Esophagus squamous epithelium (tissue), 4 donors: ENCODE measurements around the gene ALOXE3.

ENCODE experiments used
- CTCF ChIP-seq, 6 experiments: fragments of 450-650 bp in 4 of 6; fragments of 200-600 bp in 2 of 6; sonication (generic) in 2 of 6; IDR thresholded peaks; one replicate each; pipeline ENCODE4 v1.5.1; 2016 to 2019; ENCODE audit warnings: antibody characterized with exemption in 6 of 6, mild to moderate bottlenecking in 4 of 6, moderate library complexity in 4 of 6
- POLR2A ChIP-seq, 4 donors: fragments of 450-650 bp; IDR thresholded peaks; one replicate each; pipeline ENCODE4 v1.6.1; 2017; ENCODE audit warnings: antibody characterized with exemption in 4 of 4, mild to moderate bottlenecking in 4 of 4, moderate library complexity in 3 of 4

- TF ChIP-seq POLR2A (IDR thresholded peaks at IDR 0.05) (no peak), CTCF (IDR thresholded peaks at IDR 0.05) (no peak)
Observed at GRCh38 chr17:8101721-8102120, 16.6 kb downstream of the ALOXE3 start.
